LoVo (cell line): Measurements from ENCODE around the gene DNASE1L2.
A peak's percentile ranks its signal among the peaks of the same experiment; 100 is the strongest.

Experiments used
- DNase-seq: peaks from one replicate; pipeline ENCODE4 v3.0.0-alpha.2; 2016; ENCODE audit warnings: low spot score

DNASE1L2 gene

GRCh38 chr16:2204416-2205103, 31.7 kb upstream of the DNASE1L2 start:
- DNase-seq, result no peak

- peak; percentile 86 for DNase-seq
These were observed 30.9 kb upstream of the DNASE1L2 start, which contains the start of gene MLST8 for GRCh38 chr16:2205104-2205966. Gene MLST8 (plus strand): TSS chr16:2205454. CDS start chr16:2206086, 632 bp downstream.

GRCh38 chr16:2205967-2206313, 30.3 kb upstream of the DNASE1L2 start:
- DNase-seq, result no peak

- DNase-seq, result no peak
These were observed 29.8 kb upstream of the DNASE1L2 start for GRCh38 chr16:2206420-2206779.

GRCh38 chr16:2206780-2207433, 29.3 kb upstream of the DNASE1L2 start:
- DNase-seq, result no peak

GRCh38 chr16:2207872-2208271, 28.4 kb upstream of the DNASE1L2 start:
- no peak for DNase-seq

- no peak for DNase-seq
These were observed 27.9 kb upstream of the DNASE1L2 start for GRCh38 chr16:2208308-2208707.

- DNase-seq, result no peak
These were observed 27.5 kb upstream of the DNASE1L2 start for GRCh38 chr16:2208772-2209171.

GRCh38 chr16:2209258-2210008, 26.8 kb upstream of the DNASE1L2 start:
- no peak for DNase-seq

GRCh38 chr16:2210009-2210332, 26.3 kb upstream of the DNASE1L2 start:
- no peak for DNase-seq

GRCh38 chr16:2210386-2211365, 25.6 kb upstream of the DNASE1L2 start, which contains the start of gene BRICD5:
Gene BRICD5 (minus strand): TSS chr16:2210863. CDS start chr16:2210833, 30 bp downstream.
- no peak for DNase-seq

GRCh38 chr16:2211923-2212347, 24.3 kb upstream of the DNASE1L2 start:
- DNase-seq, result no peak

- DNase-seq, result no peak
These were observed 23.6 kb upstream of the DNASE1L2 start for GRCh38 chr16:2212362-2213324.

GRCh38 chr16:2213817-2214718, 22.2 kb upstream of the DNASE1L2 start:
- DNase-seq, result no peak

GRCh38 chr16:2214719-2214968, 21.6 kb upstream of the DNASE1L2 start, which contains the start of gene PGP:
Gene PGP (minus strand): TSS chr16:2214840. CDS start chr16:2214777, 63 bp downstream.
- no peak for DNase-seq

- no peak for DNase-seq
These were observed 19.9 kb upstream of the DNASE1L2 start for GRCh38 chr16:2216330-2216729.

- peak; percentile 100 for DNase-seq
These were observed 12.9 kb upstream of the DNASE1L2 start, which contains the start of gene E4F1 for GRCh38 chr16:2223221-2223941. Gene E4F1 (plus strand): TSS chr16:2223591. CDS start chr16:2223614, 23 bp downstream.

- DNase-seq, result peak; percentile 32
These were observed 12.2 kb upstream of the DNASE1L2 start for GRCh38 chr16:2223942-2224486.
